ENCODE data around the gene ICA1. TPM values are rescaled to one million over a fixed set of nuclear protein-coding genes. Genes with fewer than 3 reads are reported as not detected.

Gene ICA1
- total RNA-seq, 2 experiments from 2014 or later = 0.57 to 1.0 TPM

- no peaks in the 10 kb centered on the region for H3K9me3 Mint-ChIP-seq (ENCODE audit: low read depth)
- intact Hi-C loops (cut with DNase I, micrococcal nuclease) = loop anchor here in 1 of 2 experiments (10.0 kb wide), 2 partner anchors 646 to 1246 kb away; partner anchors contain the start of gene MIOS
Observed at GRCh38 chr7:8210845-8211724, 50.9 kb downstream of the ICA1 start.

GRCh38 chr7:8209353-8209752 is 52.6 kb downstream of the ICA1 start:
- DNase-seq (no peak), ATAC-seq (no peak)
- Mint-ChIP-seq H3K36me3 (ENCODE audit: low read depth) (no peaks in the 10 kb centered on the region), H3K9me3 (ENCODE audit: low read depth) (no peaks in the 10 kb centered on the region), H3K27ac (no peak overlapping the region), H3K4me3 (no peak overlapping the region), H3K4me1 (no peaks in the 10 kb centered on the region), H3K27me3 (no peaks in the 10 kb centered on the region)
- CTCF ChIA-PET = no interaction called here
- intact Hi-C loops (cut with DNase I, micrococcal nuclease) = no loop called here
- POLR2A ChIA-PET = no interaction called here

More at GRCh38 chr7:8210845-8211724, 50.9 kb downstream of the ICA1 start:
- H3K4me1 Mint-ChIP-seq = no peaks in the 10 kb centered on the region
- no peaks in the 10 kb centered on the region for H3K36me3 Mint-ChIP-seq (ENCODE audit: low read depth)
- no peak overlapping the region for H3K27ac Mint-ChIP-seq
- no peak for ATAC-seq
- DNase-seq = no peak
- ChIA-PET POLR2A (no interaction called here), CTCF (interaction anchor here (0.6 to 0.9 kb wide), 3 partner anchors 129 to 575 kb away, joined by 3 to 4 read pairs (median 3); no protein-coding TSS in a partner anchor)
- H3K27me3 Mint-ChIP-seq = no peaks in the 10 kb centered on the region
- H3K4me3 Mint-ChIP-seq = no peak overlapping the region

GRCh38 chr7:8208816-8209215 is 53.2 kb downstream of the ICA1 start:
- Mint-ChIP-seq H3K4me1 (no peaks in the 10 kb centered on the region), H3K27me3 (no peaks in the 10 kb centered on the region), H3K27ac (no peak overlapping the region), H3K4me3 (no peak overlapping the region), H3K36me3 (ENCODE audit: low read depth) (no peaks in the 10 kb centered on the region), H3K9me3 (ENCODE audit: low read depth) (no peaks in the 10 kb centered on the region)
- ATAC-seq (no peak), DNase-seq (no peak)
- POLR2A ChIA-PET = no interaction called here
- CTCF ChIA-PET = interaction anchor here (1.7 kb wide), 1 partner anchor 8 kb away, joined by 7 read pairs; no protein-coding TSS in a partner anchor
- intact Hi-C loops (cut with DNase I, micrococcal nuclease) = no loop called here

GRCh38 chr7:8206956-8207355 is 55.0 kb downstream of the ICA1 start:
- H3K36me3 Mint-ChIP-seq (ENCODE audit: low read depth) = no peaks in the 10 kb centered on the region
- no peak overlapping the region for H3K4me3 Mint-ChIP-seq
- CTCF ChIA-PET = interaction anchor here (0.7 to 1.1 kb wide), 2 partner anchors 10 to 239 kb away, joined by 4 read pairs; no protein-coding TSS in a partner anchor
- DNase-seq (no peak), ATAC-seq (no peak)
- H3K9me3 Mint-ChIP-seq (ENCODE audit: low read depth) = no peaks in the 10 kb centered on the region
- H3K27me3 Mint-ChIP-seq = no peaks in the 10 kb centered on the region
- intact Hi-C loops (cut with DNase I, micrococcal nuclease) = no loop called here
- POLR2A ChIA-PET = no interaction called here
- no peak overlapping the region for H3K27ac Mint-ChIP-seq
- H3K4me1 Mint-ChIP-seq = no peaks in the 10 kb centered on the region

GRCh38 chr7:8205537-8205936 is 56.4 kb downstream of the ICA1 start:
- no peak overlapping the region for H3K27ac Mint-ChIP-seq
- no peaks in the 10 kb centered on the region for H3K36me3 Mint-ChIP-seq (ENCODE audit: low read depth)
- no peaks in the 10 kb centered on the region for H3K27me3 Mint-ChIP-seq
- H3K4me1 Mint-ChIP-seq = peaks cover 5% of the 10 kb centered on the region
- H3K4me3 Mint-ChIP-seq = no peak overlapping the region
- ATAC-seq (no peak), DNase-seq (no peak)
- ChIA-PET CTCF (interaction anchor here (0.6 to 1.7 kb wide), 4 partner anchors 9 to 1698 kb away, joined by 3 to 7 read pairs (median 4); no protein-coding TSS in a partner anchor), POLR2A (no interaction called here)
- no peaks in the 10 kb centered on the region for H3K9me3 Mint-ChIP-seq (ENCODE audit: low read depth)
- intact Hi-C loops (cut with DNase I, micrococcal nuclease) = no loop called here

GRCh38 chr7:8205031-8205387 is 57.0 kb downstream of the ICA1 start:
- peaks cover 5% of the 10 kb centered on the region for H3K4me1 Mint-ChIP-seq
- intact Hi-C loops (cut with DNase I, micrococcal nuclease) = no loop called here

GRCh38 chr7:8204339-8205030 is 57.5 kb downstream of the ICA1 start:
- intact Hi-C loops (cut with DNase I, micrococcal nuclease) = no loop called here

More at GRCh38 chr7:8205031-8205387, 57.0 kb downstream of the ICA1 start:
- CTCF ChIA-PET = interaction anchor here (0.7 to 1.7 kb wide), 3 partner anchors 9 to 1697 kb away, joined by 3 to 7 read pairs (median 4); no protein-coding TSS in a partner anchor
- Mint-ChIP-seq H3K9me3 (ENCODE audit: low read depth) (no peaks in the 10 kb centered on the region), H3K36me3 (ENCODE audit: low read depth) (no peaks in the 10 kb centered on the region), H3K27me3 (no peaks in the 10 kb centered on the region), H3K27ac (no peak overlapping the region), H3K4me3 (no peak overlapping the region)
- no peak for DNase-seq
- POLR2A ChIA-PET = no interaction called here
- ATAC-seq = no peak

GRCh38 chr7:8201846-8202441 is 60.0 kb downstream of the ICA1 start:
- Mint-ChIP-seq H3K27ac (no peak overlapping the region), H3K36me3 (ENCODE audit: low read depth) (no peaks in the 10 kb centered on the region), H3K9me3 (ENCODE audit: low read depth) (no peaks in the 10 kb centered on the region), H3K27me3 (no peaks in the 10 kb centered on the region), H3K4me1 (peaks cover 13% of the 10 kb centered on the region), H3K4me3 (no peak overlapping the region)
- intact Hi-C loops (cut with DNase I, micrococcal nuclease) = no loop called here
- ChIA-PET CTCF (interaction anchor here (1.6 kb wide), 1 partner anchor 12 kb away, joined by 6 read pairs; no protein-coding TSS in a partner anchor), POLR2A (no interaction called here)
- peak; percentile 23 for ATAC-seq
- no peak for DNase-seq

More at GRCh38 chr7:8204339-8205030, 57.5 kb downstream of the ICA1 start:
- DNase-seq (no peak), ATAC-seq (no peak)
- no peak overlapping the region for H3K4me3 Mint-ChIP-seq
- ChIA-PET POLR2A (no interaction called here), CTCF (interaction anchor here (0.7 to 1.7 kb wide), 3 partner anchors 10 to 1696 kb away, joined by 3 to 7 read pairs (median 4); no protein-coding TSS in a partner anchor)
- no peak overlapping the region for H3K27ac Mint-ChIP-seq
- peaks cover 5% of the 10 kb centered on the region for H3K4me1 Mint-ChIP-seq
- H3K27me3 Mint-ChIP-seq = no peaks in the 10 kb centered on the region
- no peaks in the 10 kb centered on the region for H3K36me3 Mint-ChIP-seq (ENCODE audit: low read depth)
- H3K9me3 Mint-ChIP-seq (ENCODE audit: low read depth) = no peaks in the 10 kb centered on the region

- POLR2A ChIA-PET = no interaction called here
- intact Hi-C loops (cut with DNase I, micrococcal nuclease) = no loop called here
- ATAC-seq (peak; percentile 34), DNase-seq (no peak)
- H3K27ac Mint-ChIP-seq = no peak overlapping the region
- H3K36me3 Mint-ChIP-seq (ENCODE audit: low read depth) = no peaks in the 10 kb centered on the region
- CTCF ChIA-PET = no interaction called here
- peaks cover 13% of the 10 kb centered on the region for H3K4me1 Mint-ChIP-seq
- no peaks in the 10 kb centered on the region for H3K9me3 Mint-ChIP-seq (ENCODE audit: low read depth)
- no peaks in the 10 kb centered on the region for H3K27me3 Mint-ChIP-seq
- H3K4me3 Mint-ChIP-seq = no peak overlapping the region
Observed at GRCh38 chr7:8200717-8201116, 61.2 kb downstream of the ICA1 start.

- CTCF ChIA-PET = no interaction called here
- peaks cover 13% of the 10 kb centered on the region for H3K4me1 Mint-ChIP-seq
Observed at GRCh38 chr7:8200316-8200715, 61.7 kb downstream of the ICA1 start.

GRCh38 chr7:8197994-8198698 is 63.8 kb downstream of the ICA1 start:
- Mint-ChIP-seq H3K36me3 (ENCODE audit: low read depth) (no peaks in the 10 kb centered on the region), H3K4me3 (no peak overlapping the region), H3K4me1 (peaks cover 13% of the 10 kb centered on the region), H3K9me3 (ENCODE audit: low read depth) (no peaks in the 10 kb centered on the region), H3K27ac (no peak overlapping the region), H3K27me3 (no peaks in the 10 kb centered on the region)
- ATAC-seq = peak; percentile 61
- ChIA-PET CTCF (interaction anchor here (0.6 to 1.5 kb wide), 3 partner anchors 19 to 557 kb away, joined by 3 to 5 read pairs (median 4); no protein-coding TSS in a partner anchor), POLR2A (no interaction called here)
- intact Hi-C loops (cut with DNase I, micrococcal nuclease) = no loop called here
- peak; percentile 29 for DNase-seq

More at GRCh38 chr7:8200316-8200715, 61.7 kb downstream of the ICA1 start:
- Mint-ChIP-seq H3K36me3 (ENCODE audit: low read depth) (no peaks in the 10 kb centered on the region), H3K27ac (no peak overlapping the region), H3K4me3 (no peak overlapping the region), H3K9me3 (ENCODE audit: low read depth) (no peaks in the 10 kb centered on the region), H3K27me3 (no peaks in the 10 kb centered on the region)
- ATAC-seq = no peak
- POLR2A ChIA-PET = no interaction called here
- intact Hi-C loops (cut with DNase I, micrococcal nuclease) = no loop called here
- no peak for DNase-seq

Data from activated CD4-positive, alpha-beta T cell treated with anti-CD3 and anti-CD28 coated beads for 36 hours (primary cell).